GM10847 (cell line): ENCODE data around the gene C8A.

Experiments
- POLR2A ChIP-seq: IDR thresholded peaks from 2 replicates; pipeline ENCODE4 v1.6.1; 2011; ENCODE audit not compliant: insufficient read length; ENCODE audit errors: extremely low read depth

Gene C8A

DNA sequence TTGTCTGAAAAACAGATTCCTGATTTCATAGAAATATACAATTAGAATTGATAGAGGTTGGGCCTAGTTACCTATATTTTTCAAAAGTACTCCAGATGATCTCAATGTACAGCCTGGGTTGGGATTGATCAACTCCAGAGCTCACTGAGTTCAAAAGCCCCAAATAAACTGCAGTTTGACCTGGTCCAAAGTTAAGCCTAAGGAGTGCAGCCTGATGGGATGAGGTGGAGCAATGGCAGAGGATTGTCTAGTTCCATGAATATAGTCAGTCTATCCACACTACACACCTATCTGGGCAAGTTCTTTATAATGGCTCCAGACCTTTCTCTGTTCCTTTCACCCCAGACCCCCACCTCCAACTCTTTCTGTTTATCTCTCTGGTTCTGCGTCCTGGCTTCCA, 49.2 kb downstream of the C8A start:
- TF ChIP-seq POLR2A, result no peak

DNA sequence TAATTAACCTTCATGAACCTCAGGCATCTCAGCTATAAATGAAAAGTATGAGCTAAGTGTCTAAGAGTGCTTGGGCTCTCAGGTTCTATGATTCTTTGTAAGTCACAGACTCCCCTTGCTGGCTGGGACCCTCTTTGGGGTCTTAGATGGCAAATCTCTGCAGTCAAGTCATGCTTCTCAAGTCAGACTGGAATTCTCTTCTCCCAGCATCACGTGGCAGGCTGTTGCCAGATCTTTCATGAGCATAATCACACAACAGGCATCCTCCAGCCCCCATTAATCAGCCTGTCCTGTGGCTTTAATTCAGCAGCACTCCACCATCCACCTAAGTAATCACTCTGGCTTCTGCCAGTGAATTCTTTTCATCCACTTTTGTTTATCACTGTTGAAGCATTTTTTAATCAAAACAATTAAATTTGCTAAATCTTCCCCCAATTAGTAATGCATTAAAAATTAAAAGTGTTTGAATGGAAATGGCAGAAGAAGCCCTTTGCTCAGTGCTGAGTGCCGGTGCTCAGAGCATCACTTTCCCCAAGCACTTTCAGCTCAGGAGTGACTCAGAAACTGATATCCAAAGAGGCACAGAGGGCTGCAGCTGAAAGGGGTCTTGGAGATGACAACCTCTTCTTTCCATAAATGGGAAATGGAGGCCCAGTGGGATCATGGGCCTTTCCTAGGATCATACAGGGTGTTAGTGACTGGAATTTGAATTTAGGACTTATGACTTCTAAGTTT, 50.2 kb downstream of the C8A start:
- TF ChIP-seq POLR2A, result no peak

DNA sequence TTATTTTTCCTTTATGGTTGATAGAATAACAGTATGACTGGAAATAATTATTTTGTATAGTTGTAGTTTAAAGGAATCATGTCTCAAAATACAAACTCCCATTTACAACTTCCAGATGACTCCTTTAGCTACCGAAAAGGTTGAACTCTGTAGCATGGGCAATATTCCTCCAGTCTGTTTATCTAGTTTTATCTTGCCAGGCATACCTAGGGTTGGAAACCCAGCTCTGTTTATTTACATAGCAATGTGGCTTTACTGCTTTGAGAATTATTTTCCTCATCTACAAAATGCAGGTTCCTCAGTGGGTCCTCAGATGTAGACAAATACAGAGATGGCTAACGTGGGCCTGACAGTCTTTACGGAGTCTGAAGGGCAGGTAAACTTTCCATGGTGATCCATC, 51.1 kb downstream of the C8A start:
- no peak for TF ChIP-seq POLR2A

DNA sequence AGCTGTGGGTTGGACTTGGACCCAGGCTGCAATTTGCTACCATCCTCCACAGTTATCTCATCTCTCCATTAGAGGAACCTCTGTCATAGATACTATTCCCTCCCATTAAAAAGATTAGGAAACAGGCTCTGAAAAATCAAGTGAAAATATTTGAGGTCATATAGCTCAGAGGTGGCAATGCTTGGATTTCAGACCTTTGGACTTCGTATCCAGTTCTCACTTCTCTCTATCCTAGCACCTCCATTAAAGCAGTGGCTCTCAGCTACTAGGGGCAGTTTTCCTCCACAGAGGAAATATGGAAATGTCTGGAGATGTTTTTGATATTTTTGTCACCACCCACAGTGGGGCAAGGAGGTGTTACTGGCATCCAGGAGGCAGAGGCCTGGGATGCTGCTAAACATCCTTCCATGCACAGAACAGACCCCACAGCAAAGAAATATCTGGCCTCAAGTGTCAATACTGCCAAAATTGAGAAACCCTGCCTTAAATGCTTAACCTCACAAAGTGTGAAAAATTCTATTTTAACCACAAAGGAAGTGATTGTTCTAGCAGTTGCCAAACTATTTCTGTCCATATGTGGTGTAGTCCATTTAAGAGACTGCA, 54.1 kb downstream of the C8A start:
- no peak for TF ChIP-seq POLR2A

DNA sequence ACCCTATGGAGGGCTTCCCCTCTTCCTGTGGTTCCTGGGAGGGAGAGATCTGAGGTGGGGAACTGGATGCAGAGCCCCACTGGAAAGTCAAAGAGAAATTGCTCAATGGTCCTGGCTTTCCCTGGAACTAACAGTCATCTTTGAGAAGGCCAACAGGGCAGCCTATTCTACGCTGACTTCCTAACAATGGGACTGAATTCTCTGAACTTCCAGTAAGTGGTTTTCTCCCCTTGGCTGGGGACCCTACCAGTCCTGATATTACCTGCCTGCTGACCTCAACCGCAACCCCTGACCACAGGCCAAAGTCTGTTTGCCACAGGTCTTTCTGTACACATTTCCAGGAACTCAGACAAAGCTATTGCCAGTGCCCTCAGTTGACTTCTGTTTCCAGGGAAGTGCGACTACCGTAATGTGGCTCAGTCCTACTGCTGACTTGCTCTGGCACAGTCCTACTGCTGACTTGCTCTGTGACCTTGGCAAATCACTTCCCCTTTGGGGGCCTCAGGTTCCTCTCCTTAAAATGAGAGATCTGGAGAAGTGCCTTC, 55.9 kb downstream of the C8A start:
- no peak for TF ChIP-seq POLR2A

DNA sequence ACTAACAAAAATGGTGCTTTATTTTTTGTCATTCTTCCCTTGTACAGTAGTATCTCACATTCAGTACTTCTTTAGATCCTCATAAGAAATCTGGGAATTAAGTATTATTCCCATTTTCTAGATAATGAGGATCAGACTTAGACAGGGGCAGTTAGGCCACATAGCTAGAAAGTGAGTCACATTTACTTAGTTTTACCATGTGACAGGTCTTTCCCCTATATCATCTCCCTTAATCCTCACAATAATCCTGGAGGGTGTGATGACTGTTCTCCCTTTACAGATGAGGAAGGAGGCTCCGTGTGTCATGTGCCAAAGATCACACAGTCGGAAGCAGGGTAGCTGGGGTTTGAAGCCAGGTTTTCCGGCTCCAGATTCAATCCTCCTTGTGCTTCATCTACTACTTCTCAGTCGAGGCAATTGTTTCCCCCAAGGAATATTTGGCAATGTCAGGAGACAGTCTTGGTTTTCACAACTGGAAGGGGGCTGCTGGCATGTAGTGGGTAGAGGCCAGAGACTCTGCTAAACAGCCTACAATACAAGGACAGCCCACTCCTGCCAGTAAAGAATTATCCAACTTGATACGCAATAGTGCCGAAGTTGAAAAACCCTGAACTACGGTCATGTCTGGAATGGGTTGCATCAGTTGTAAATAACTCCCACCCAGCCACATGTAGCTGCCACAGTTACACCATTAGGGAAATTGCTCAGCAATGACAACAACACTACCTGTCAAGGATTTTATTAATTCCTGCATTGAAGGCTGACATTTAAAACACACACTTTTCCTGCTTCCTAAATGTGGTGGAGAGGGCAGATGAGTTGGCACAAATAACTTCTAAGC, 56.7 kb downstream of the C8A start:
- no peak for TF ChIP-seq POLR2A

DNA sequence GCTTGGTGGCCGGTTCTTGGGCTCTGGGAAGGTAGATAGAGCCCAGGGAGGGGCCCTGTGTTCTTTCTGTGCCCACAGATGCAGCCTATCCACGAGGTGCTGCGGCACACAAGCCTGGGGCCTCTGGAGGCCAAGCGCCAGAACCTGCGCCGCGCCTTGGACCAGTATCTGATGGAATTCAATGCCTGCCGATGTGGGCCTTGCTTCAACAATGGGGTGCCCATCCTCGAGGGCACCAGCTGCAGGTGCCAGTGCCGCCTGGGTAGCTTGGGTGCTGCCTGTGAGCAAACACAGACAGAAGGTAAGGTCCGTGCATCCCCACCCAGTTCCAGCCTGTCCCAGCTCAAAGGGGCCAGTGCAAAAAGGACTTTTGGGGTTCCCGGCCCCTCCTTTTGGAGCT, 57.7 kb downstream of the C8A start:
- no peak for TF ChIP-seq POLR2A

DNA sequence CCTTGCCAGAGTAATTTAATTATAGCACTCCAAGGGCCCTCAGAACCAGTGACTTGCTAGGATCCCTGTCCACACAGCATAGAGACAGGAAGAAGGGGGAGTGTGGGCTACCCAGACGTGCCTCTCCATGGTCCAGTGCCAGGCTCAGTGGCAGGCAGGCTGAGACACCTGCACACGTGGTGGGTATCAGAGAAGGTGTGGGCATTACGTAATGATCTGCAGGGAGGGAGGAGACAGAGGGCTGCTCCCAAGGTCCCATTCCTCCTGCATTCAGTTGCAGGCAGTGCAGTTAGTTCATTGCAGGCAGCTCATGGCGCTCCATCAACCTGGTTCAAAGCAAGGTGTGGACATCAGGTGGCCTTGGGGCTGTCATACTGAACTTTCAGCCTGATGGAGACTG, 61.4 kb downstream of the C8A start:
- TF ChIP-seq POLR2A, result no peak

DNA sequence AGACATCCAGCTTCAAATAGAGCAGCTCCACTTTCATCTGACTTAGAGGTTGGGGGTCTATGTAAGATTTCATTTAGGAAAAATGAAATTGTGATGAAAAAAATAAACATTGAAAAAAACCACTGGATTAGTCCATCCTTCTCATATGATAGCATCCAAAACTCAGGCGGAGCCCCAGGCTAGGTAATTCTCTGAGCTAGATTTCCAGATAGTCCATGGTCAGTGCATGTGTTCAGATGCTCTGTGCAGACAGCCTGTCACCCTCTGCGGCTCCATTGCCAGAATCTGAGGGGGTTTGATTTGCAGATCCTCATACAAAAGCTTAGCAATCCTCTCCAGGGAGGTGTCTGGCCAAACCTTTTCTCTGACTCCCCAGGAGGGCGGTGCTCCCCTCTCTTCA, 62.0 kb downstream of the C8A start:
- TF ChIP-seq POLR2A, result no peak

DNA sequence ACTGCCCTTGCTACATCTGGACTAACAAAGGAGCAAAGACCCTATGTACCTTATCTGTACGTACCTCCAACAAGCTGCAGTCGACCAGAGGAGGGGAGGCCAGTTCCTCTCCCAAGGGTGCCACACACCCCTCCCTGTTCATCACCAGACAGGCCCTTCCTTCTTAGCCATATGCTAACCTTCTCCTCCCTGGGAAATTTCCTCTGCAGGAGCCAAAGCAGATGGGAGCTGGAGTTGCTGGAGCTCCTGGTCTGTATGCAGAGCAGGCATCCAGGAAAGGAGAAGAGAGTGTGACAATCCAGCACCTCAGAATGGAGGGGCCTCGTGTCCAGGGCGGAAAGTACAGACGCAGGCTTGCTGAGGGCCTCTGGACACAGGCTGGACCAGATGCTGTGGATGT, 62.8 kb downstream of the C8A start:
- no peak for TF ChIP-seq POLR2A

DNA sequence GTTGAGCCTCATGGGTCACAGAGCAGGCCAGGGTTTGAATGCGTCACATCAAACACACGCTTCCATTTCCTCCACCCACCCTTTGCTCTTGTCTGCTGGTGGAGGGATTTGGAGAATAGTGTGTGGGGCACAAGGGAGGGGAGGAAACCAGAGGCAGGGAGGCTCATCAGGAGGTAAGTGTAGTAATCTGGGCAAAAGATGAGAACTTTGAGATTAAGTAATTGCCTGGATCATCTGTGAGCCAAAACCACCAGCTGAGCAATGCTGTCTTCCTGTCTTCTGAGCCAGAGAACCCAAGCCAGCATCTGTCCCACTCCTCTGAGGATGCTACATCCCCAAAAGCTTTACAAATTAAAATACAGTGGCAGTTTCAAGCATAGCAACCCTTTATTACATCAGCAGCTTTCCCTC, 66.0 kb downstream of the C8A start:
- no peak for TF ChIP-seq POLR2A

DNA sequence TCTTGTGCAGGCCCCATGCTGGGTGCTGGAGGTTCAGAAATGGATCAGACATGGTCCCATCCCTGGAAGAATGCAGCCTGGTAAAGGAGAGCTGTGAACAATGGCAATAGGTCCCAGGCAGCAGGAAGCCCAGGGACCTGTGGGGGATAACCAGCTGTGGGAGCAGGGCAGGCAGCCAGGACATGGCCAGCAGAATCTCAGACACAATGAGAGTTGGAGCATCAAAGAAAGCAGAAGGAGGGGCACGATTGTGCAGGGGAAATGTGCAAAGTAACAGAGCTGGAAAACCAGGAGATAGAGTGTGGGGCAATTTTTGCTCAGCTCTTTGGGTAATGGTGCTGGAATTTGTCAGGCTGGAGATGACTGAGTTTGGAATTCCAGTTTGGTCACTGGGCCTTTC, 66.9 kb downstream of the C8A start:
- no peak for TF ChIP-seq POLR2A

DNA sequence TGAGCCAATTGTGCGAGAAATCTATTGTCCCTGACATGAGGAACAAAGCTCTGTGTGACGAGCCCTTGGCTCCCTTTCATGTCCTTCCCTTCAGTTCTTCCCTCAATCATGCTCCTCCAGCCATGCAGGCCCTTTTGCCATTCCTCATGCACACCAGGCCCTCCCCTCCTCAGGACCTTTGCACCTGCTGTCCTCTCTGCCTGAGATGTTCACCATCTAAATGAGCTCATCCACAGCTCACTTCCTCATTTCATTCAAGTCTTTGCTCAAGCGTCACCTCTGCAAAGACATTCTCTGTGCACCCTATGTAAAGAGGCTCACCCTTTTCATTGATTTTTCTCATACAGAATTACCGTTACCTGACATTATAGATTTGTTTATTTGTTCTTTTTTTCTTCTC, 67.5 kb downstream of the C8A start:
- TF ChIP-seq POLR2A, result no peak

DNA sequence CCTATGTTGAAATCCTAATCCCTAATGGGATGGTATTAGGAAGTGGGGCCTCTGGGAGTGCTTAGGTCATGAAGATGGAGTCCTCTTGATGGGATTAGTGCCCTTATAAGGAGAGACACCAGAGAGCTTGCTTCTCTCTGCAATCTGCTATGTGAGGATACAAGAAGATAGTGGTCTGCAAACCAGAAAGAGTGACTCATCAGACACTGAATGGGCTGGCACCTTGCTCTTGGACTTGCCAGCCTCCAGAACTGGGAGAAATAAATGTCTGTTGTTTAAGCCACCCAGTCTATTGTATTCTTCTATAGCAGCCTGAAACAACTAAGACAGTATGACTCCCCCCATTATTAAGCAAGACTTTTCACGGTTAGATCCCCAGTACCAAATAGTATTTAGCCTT, 67.9 kb downstream of the C8A start:
- TF ChIP-seq POLR2A, result no peak

DNA sequence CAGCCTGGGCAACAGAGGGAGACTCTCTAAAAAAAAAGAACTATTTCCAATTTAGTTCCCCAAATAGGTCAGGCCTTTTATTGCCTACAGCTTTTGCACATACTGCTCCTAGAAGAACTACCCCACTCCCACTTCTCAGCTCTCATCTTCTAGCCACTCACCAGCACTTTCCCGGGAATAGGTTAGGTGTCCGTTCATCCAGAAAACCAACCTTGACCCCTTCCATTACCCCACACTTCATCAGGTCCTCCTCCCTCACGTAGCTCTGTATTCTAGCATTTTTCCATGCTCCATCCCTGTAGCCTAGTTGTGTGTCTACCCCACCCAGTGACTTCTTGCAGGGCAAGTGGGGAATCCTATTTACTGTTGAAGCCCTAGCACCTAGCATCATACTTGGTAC, 68.6 kb downstream of the C8A start:
- no peak for TF ChIP-seq POLR2A

DNA sequence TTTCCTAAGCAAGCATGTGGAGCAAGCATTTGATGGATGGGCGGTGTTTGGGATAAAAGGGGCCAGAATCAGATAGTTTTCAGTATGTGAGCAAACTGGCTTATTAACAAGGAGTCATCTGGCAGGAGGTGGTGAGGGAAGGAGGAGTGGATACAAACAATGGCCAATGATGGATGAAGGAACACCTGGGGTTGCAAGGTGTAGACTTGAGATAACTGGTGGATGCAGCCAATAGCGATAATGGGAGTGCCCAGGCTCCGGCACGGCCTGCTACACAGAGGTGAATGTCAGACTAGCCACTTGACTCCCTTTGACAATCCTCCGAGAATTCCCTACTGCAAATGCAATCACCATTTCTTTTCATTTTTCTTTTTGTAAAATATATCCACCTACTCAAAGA, 69.5 kb downstream of the C8A start:
- TF ChIP-seq POLR2A, result no peak
